Activated T-helper 17 cell treated with anti-CD3 and anti-CD28 coated beads, Interleukin-2, amount 50 U/mL, for 72 hours (primary cell): ENCODE results near the gene CNST. TPM values are rescaled to one million over a fixed set of nuclear protein-coding genes. Genes with fewer than 3 reads are reported as not detected.
"Not testable (repeated sequence)": the region's sequence is repeated elsewhere in the genome, so short reads cannot be mapped to it uniquely, and the experiment has no call there.

Experiments
- ATAC-seq: fragments of 150-1000 bp; cut with Tn5 transposase; replicated peaks from 2 replicates; pipeline ENCODE4 v1.10.0; 2021; ENCODE audit warnings: mild to moderate bottlenecking, moderate library complexity
- H3K27ac Mint-ChIP-seq: one replicate; pipeline ENCODE4 v1.8.0; 2022; ENCODE audit warnings: mixed read lengths
- H3K27me3 Mint-ChIP-seq: one replicate; pipeline ENCODE4 v1.8.0; 2022; ENCODE audit warnings: mixed read lengths
- H3K36me3 Mint-ChIP-seq: one replicate; pipeline ENCODE4 v1.8.0; 2022; ENCODE audit warnings: low read depth, mild to moderate bottlenecking, mixed read lengths
- H3K4me1 Mint-ChIP-seq: one replicate; pipeline ENCODE4 v1.8.0; 2022; ENCODE audit warnings: mixed read lengths
- H3K4me3 Mint-ChIP-seq: one replicate; pipeline ENCODE4 v1.8.0; 2022; ENCODE audit warnings: mild to moderate bottlenecking, mixed read lengths
- H3K9me3 Mint-ChIP-seq: one replicate; pipeline ENCODE4 v1.8.0; 2022; ENCODE audit warnings: mixed read lengths
- total RNA-seq, 2 donors: library from RNA; stranded (reverse); gene quantifications; one replicate each; pipeline ENCODE4 v1.2.3, GENCODE V29; 2022

CNST gene
- total RNA-seq, 2 donors from 2014 or later = 33.6 to 36.4 TPM

DNA sequence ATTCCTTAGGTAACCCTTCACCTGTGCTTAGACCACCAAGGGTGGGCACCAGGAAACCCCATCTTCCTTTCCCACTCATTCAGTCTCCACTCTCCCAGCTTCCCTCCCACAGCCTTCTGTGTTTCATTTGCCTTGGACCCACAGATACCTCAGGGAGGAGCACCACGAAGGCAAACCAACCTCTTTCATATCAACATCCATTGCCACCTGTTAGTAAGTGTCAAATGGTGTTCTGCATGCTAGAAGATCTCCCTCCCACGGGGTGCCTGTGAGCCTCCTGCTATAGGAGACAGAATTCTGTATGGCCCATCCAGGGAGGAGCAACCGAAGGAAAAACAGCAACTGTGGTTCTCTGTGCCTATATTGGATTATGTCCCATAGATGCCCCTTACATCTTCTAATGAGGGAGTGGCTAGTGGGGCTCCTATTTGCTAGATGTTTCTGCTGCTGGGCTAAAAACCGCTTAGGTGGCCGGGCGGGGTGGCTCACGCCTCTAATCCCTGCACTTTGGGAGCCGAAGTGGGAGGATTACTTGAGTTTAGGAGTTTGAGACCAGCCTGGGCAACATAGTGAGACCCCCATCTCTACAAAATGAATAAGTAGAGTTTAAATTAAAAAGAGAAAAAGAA, 132.3 kb downstream of the CNST start:
- peaks cover 3% of the 10 kb centered on the region for H3K27me3 Mint-ChIP-seq
- H3K4me1 Mint-ChIP-seq = no peaks in the 10 kb centered on the region
- H3K4me3 Mint-ChIP-seq = peak overlapping the region; percentile 31
- H3K36me3 Mint-ChIP-seq = no peaks in the 10 kb centered on the region
- H3K27ac Mint-ChIP-seq = peak overlapping the region; percentile 87
- no peak for ATAC-seq
- H3K9me3 Mint-ChIP-seq = peaks cover 5% of the 10 kb centered on the region

GRCh38 chr1:246699095-246699735, 133.0 kb downstream of the CNST start:
- peaks cover 3% of the 10 kb centered on the region for H3K27me3 Mint-ChIP-seq
- peak overlapping the region; percentile 31 for H3K4me3 Mint-ChIP-seq
- H3K4me1 Mint-ChIP-seq = no peaks in the 10 kb centered on the region
- no peaks in the 10 kb centered on the region for H3K36me3 Mint-ChIP-seq
- peaks cover 5% of the 10 kb centered on the region for H3K9me3 Mint-ChIP-seq
- H3K27ac Mint-ChIP-seq = peak overlapping the region; percentile 87
- peak; percentile 100 for ATAC-seq

GRCh38 chr1:246703581-246703980, 137.3 kb downstream of the CNST start:
- no peaks in the 10 kb centered on the region for H3K36me3 Mint-ChIP-seq
- ATAC-seq = no peak
- H3K27ac Mint-ChIP-seq = no peak overlapping the region
- H3K27me3 Mint-ChIP-seq = peaks cover 3% of the 10 kb centered on the region
- H3K4me1 Mint-ChIP-seq = no peaks in the 10 kb centered on the region
- no peaks in the 10 kb centered on the region for H3K9me3 Mint-ChIP-seq
- no peak overlapping the region for H3K4me3 Mint-ChIP-seq

GRCh38 chr1:246705368-246705767, 139.1 kb downstream of the CNST start:
- ATAC-seq = no peak
- Mint-ChIP-seq H3K9me3 (peaks cover 7% of the 10 kb centered on the region), H3K27me3 (peaks cover 6% of the 10 kb centered on the region), H3K4me3 (no peak overlapping the region), H3K36me3 (no peaks in the 10 kb centered on the region), H3K27ac (no peak overlapping the region), H3K4me1 (peaks cover 4% of the 10 kb centered on the region)

DNA sequence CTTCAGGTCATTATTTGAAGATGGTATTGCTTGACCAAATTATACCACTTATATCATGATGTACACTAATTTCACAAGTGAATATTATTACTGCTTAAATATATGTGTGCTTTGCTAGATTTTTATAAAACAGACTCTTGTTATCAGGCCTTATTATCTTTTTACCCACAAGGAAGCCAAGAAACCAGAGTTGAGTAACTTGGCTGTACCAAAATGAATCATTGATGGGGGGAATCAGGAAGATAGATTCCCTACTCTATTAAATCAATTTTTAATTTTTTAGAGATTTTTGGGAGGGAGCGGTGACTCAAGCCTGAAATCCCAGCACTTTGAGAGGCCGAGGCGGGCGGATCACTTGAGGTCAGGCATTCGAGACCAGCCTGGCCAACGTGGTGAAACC, 141.9 kb downstream of the CNST start:
- no peak overlapping the region for H3K4me3 Mint-ChIP-seq
- peaks cover 7% of the 10 kb centered on the region for H3K9me3 Mint-ChIP-seq
- peaks cover 4% of the 10 kb centered on the region for H3K4me1 Mint-ChIP-seq
- no peak overlapping the region for H3K27ac Mint-ChIP-seq
- H3K27me3 Mint-ChIP-seq = peaks cover 17% of the 10 kb centered on the region
- ATAC-seq = no peak
- H3K36me3 Mint-ChIP-seq = no peaks in the 10 kb centered on the region

DNA sequence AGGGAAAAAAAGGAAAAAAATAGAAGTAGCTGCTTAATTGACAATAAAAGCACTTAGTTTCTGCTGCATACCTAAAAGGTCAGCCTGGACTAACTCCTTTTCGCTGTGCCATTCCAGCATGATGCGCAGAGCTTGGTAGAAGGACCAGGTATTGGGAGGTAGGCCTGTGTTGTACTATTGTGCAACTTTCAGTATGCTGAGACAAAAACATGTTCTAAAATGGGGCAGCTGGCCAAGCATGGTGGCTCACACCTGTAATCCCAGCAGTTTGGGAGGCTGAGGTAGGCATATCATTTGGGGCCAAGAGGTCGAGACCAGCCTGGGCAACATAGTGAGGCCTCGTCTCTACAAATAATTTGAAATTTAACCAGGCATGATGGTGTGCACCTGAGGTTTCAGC, 142.9 kb downstream of the CNST start:
- Mint-ChIP-seq H3K36me3 (no peaks in the 10 kb centered on the region), H3K4me1 (peaks cover 4% of the 10 kb centered on the region), H3K4me3 (no peak overlapping the region), H3K9me3 (peaks cover 7% of the 10 kb centered on the region), H3K27me3 (peaks cover 17% of the 10 kb centered on the region), H3K27ac (no peak overlapping the region)
- no peak for ATAC-seq

GRCh38 chr1:246709835-246710234, 143.6 kb downstream of the CNST start:
- H3K36me3 Mint-ChIP-seq = no peaks in the 10 kb centered on the region

DNA sequence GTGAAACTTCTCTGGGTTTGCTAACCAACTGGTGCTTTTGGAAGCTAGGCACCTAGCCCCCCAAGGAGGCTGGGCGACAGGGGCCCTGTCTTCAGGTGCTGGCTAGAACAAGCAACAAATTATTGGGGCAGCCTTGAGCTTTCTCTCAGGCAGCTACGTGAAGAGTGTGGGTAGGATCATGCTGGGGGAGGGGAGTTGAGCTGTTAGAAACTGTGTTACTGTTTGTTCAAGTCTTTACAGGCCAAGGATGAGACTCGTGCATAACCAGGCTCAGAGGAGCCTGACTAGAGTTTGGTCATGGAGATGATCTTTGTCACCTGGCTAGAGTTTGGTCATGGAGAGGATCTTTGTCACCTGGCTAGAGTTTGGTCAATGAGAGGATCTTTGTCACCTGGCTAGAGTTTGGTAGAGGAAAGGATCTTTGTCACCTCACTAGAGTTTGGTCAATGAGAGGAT, 145.3 kb downstream of the CNST start:
- no peak for ATAC-seq
- H3K4me3 Mint-ChIP-seq = no peak overlapping the region
- H3K36me3 Mint-ChIP-seq = no peaks in the 10 kb centered on the region
- peaks cover 4% of the 10 kb centered on the region for H3K4me1 Mint-ChIP-seq
- no peak overlapping the region for H3K27ac Mint-ChIP-seq
- H3K27me3 Mint-ChIP-seq = peaks cover 23% of the 10 kb centered on the region
- H3K9me3 Mint-ChIP-seq = peaks cover 7% of the 10 kb centered on the region

More at GRCh38 chr1:246709835-246710234, 143.6 kb downstream of the CNST start:
- ATAC-seq = no peak
- Mint-ChIP-seq H3K27me3 (peaks cover 17% of the 10 kb centered on the region), H3K27ac (no peak overlapping the region), H3K4me3 (no peak overlapping the region), H3K9me3 (peaks cover 7% of the 10 kb centered on the region), H3K4me1 (peaks cover 4% of the 10 kb centered on the region)

- not testable (repeated sequence) for H3K4me3 Mint-ChIP-seq, H3K36me3 Mint-ChIP-seq, ATAC-seq, H3K27ac Mint-ChIP-seq, H3K4me1 Mint-ChIP-seq, H3K9me3 Mint-ChIP-seq
- H3K27me3 Mint-ChIP-seq = peaks cover 28% of the 10 kb centered on the region
Measured at GRCh38 chr1:246712428-246712827, 146.2 kb downstream of the CNST start.

Other genes with a start within 250 kb of the CNST start
- gene SMYD3, start 59.2 kb upstream of the CNST start, total RNA-seq = 10 to 100 TPM; 23.8 to 34.0 TPM
- gene TFB2M, start 195 bp upstream of the CNST start, total RNA-seq = 10 to 100 TPM; 10.5 to 23.4 TPM
- gene SCCPDH, start 158.0 kb downstream of the CNST start, total RNA-seq = 10 to 100 TPM in 1 of 2 donors, 1 to 10 TPM in 1; 8.9 to 23.9 TPM